ENCODE data around the gene TGFB1. TPM values are rescaled to one million over a fixed set of nuclear protein-coding genes. Genes with fewer than 3 reads are reported as not detected.

TGFB1 gene
- polyA plus RNA-seq, 1 experiment, result 4.9 TPM

GRCh38 chr19:41325640-41325946, 28.1 kb downstream of the TGFB1 start:
- CTCF ChIA-PET, result interaction anchor here (0.6 to 1.0 kb wide), 2 partner anchors 27 to 1892 kb away, joined by 3 to 4 read pairs; no protein-coding TSS in a partner anchor
- POLR2A ChIA-PET, result interaction anchor here (0.6 to 4.9 kb wide), 3 partner anchors 27 to 40 kb away, joined by 5 to 43 read pairs (median 7); partner anchors contain the start of gene TGFB1
- H3K4me3 ChIP-seq (ENCODE audit: low read depth, low read length), result peak overlapping the region; percentile 12; the same call in 1 of the 2 replicates
- no peak for DNase-seq (ENCODE audit: low read depth, low spot score)
- no peak for TF ChIP-seq CTCF (IDR thresholded peaks at IDR 0.05; ENCODE audit: low read depth, low read length)
- peak overlapping the region; percentile 100 for H3K27ac ChIP-seq (ENCODE audit: low read depth, low read length)
- H3K27me3 ChIP-seq (ENCODE audit: control insufficient read depth, insufficient read depth, low read length), result no peaks in the 10 kb centered on the region
- no peaks in the 10 kb centered on the region; the same call in 1 of the 2 replicates for H3K9me3 ChIP-seq (ENCODE audit: control insufficient read depth, insufficient read depth, low read length)

DNA sequence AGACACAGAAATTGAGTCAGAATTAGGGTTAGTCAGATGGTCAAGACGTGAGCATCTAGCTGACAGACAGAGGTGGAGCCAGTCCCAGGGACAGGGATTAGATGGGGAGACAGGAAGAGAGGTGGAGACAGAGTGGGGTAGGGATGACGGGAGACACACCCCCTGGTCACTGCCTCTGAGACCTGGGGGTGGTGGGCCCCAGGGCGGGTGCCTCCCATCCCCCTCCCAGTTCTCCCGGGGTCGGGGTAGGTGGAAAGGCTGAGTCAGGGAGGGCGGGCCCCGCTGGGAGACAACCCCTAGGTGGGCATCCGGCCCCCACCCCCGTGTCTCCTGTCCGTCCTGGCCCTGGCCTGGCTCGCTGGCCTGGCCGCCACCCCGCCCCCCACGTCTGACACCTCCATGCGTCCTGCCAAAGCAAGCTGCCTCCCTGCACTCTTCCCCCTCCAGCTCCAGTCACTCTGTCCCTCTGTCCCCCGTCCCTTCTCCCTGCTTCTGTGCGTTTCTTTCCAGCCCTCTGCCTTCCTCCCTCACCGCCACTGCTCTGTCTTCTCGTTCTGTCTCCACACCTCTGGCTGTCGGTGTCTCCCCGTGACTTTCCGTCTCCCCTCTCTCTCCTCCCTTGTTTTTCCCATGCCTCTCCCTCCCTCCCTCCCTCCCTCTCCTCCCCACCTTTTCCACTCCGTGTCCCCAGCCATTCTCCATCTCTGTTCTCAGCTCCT, 28.6 kb downstream of the TGFB1 start:
- ChIA-PET CTCF (interaction anchor here (0.6 to 1.0 kb wide), 2 partner anchors 28 to 1892 kb away, joined by 3 to 4 read pairs; no protein-coding TSS in a partner anchor), POLR2A (interaction anchor here (0.6 to 4.9 kb wide), 5 partner anchors 27 to 1039 kb away, joined by 3 to 43 read pairs (median 7); partner anchors contain the start of gene TGFB1)
- Histone ChIP-seq H3K9me3 (ENCODE audit: control insufficient read depth, insufficient read depth, low read length) (no peaks in the 10 kb centered on the region; the same call in 1 of the 2 replicates), H3K27me3 (ENCODE audit: control insufficient read depth, insufficient read depth, low read length) (no peaks in the 10 kb centered on the region), H3K27ac (ENCODE audit: low read depth, low read length) (peak overlapping the region; percentile 100), H3K4me3 (ENCODE audit: low read depth, low read length) (peak overlapping the region; percentile 12; the same call in 1 of the 2 replicates)
- DNase-seq (ENCODE audit: low read depth, low spot score), result no peak
- TF ChIP-seq CTCF (IDR thresholded peaks at IDR 0.05; ENCODE audit: low read depth, low read length), result no peak

DNA sequence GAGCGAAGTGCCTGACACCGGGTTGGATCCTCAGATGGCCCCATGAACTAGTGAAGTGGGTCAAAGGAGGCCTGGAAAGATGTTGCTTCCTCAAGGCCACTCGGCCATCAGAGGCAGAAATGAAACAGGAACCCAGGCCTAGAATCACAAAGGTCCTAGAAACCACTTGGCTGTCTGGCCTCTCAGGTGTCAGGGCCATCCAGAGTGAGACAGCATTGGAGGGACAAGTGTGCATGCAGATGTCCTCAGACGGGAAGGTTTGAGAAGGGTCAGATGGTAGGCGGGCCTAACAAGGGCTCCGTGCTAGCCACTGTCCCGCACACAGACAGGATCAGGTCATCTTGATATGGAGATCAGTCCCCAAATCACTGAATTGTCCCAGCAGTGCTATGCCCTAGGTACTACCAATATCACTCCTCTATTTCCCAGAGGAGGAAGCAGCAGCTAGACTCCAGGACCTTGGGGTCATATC, 29.5 kb downstream of the TGFB1 start:
- TF ChIP-seq CTCF (IDR thresholded peaks at IDR 0.05; ENCODE audit: low read depth, low read length), result no peak
- no peaks in the 10 kb centered on the region; the same call in 1 of the 2 replicates for H3K9me3 ChIP-seq (ENCODE audit: control insufficient read depth, insufficient read depth, low read length)
- peak overlapping the region; percentile 100 for H3K27ac ChIP-seq (ENCODE audit: low read depth, low read length)
- H3K4me3 ChIP-seq (ENCODE audit: low read depth, low read length), result no peak overlapping the region
- no peak for DNase-seq (ENCODE audit: low read depth, low spot score)
- CTCF ChIA-PET, result no interaction called here
- POLR2A ChIA-PET, result interaction anchor here (0.6 to 4.9 kb wide), 5 partner anchors 28 to 1038 kb away, joined by 3 to 43 read pairs (median 3); partner anchors contain the start of genes HNRNPUL1 and TGFB1
- no peaks in the 10 kb centered on the region for H3K27me3 ChIP-seq (ENCODE audit: control insufficient read depth, insufficient read depth, low read length)

- Histone ChIP-seq H3K9me3 (ENCODE audit: control insufficient read depth, insufficient read depth, low read length) (no peaks in the 10 kb centered on the region; the same call in 1 of the 2 replicates), H3K27me3 (ENCODE audit: control insufficient read depth, insufficient read depth, low read length) (no peaks in the 10 kb centered on the region), H3K4me3 (ENCODE audit: low read depth, low read length) (peak overlapping the region; percentile 42), H3K27ac (ENCODE audit: low read depth, low read length) (peak overlapping the region; percentile 100)
- TF ChIP-seq CTCF (IDR thresholded peaks at IDR 0.05; ENCODE audit: low read depth, low read length), result no peak
- ChIA-PET POLR2A (interaction anchor here (0.6 to 4.9 kb wide), 9 partner anchors 15 to 110 kb away, joined by 3 to 43 read pairs (median 3); partner anchors contain the start of genes B9D2, HNRNPUL1 and TGFB1), CTCF (interaction anchor here (0.6 kb wide), 1 partner anchor 9 kb away, joined by 3 read pairs; no protein-coding TSS in a partner anchor)
- DNase-seq (ENCODE audit: low read depth, low spot score), result peak; percentile 93
Measured at GRCh38 chr19:41323430-41324125, 30.1 kb downstream of the TGFB1 start.

All from AG04450 (cell line).